Measurements from ENCODE around the gene KISS1. TPM values are rescaled to one million over a fixed set of nuclear protein-coding genes. Genes with fewer than 3 reads are reported as not detected.

The KISS1 gene
- polyA plus RNA-seq, 1 of the 3 experiments (the other 2 are of a cell fraction) = 0.10 TPM

DNA sequence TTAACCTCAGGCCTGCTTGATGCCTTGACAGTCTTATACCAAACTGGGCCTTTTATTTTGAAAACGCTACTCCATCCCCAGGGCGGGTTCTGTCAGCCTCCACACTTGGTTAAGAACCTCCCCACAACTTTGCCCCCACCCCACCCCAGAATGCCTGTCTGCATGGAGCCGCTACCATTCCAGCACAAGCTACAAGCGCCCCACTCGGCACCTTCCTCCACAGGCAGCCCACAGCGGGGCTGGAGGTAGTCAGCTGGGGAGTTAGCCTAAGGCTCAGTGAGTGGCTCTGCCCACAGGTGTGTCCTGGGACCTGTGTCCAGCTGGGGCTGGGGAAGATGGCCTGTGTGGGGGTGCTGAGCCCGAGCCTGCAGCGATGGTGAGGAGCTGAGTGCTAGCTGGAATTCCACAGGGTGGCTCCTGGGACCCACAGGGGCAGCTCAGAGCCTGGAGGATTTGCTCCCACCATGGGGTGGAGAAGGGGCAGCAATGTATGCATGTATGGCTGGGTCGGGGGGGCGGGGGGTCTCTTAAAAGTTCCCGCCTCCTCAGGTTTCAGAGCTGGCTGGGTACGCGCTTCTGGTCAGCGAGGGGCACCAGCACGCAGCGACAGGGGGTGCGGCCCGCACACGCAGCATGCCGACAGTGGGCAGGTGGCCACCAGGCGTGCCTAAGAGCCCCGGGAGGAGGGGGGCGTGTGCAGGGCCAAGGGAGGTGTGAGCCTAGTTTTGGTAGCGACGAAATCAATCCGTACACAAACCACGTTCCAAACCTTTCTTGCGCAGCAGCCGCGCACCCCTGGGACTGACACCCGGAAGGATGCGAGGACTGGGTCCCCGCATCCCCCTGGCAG, 45.4 kb downstream of the KISS1 start (continued):
- TF ChIP-seq, protein P1, sequence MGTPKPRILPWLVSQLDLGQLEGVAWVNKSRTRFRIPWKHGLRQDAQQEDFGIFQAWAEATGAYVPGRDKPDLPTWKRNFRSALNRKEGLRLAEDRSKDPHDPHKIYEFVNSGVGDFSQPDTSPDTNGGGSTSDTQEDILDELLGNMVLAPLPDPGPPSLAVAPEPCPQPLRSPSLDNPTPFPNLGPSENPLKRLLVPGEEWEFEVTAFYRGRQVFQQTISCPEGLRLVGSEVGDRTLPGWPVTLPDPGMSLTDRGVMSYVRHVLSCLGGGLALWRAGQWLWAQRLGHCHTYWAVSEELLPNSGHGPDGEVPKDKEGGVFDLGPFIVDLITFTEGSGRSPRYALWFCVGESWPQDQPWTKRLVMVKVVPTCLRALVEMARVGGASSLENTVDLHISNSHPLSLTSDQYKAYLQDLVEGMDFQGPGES (IDR thresholded peaks at IDR 0.05; ENCODE audit: low read depth, low read length) = no peak
- TF ChIP-seq, protein P2, sequence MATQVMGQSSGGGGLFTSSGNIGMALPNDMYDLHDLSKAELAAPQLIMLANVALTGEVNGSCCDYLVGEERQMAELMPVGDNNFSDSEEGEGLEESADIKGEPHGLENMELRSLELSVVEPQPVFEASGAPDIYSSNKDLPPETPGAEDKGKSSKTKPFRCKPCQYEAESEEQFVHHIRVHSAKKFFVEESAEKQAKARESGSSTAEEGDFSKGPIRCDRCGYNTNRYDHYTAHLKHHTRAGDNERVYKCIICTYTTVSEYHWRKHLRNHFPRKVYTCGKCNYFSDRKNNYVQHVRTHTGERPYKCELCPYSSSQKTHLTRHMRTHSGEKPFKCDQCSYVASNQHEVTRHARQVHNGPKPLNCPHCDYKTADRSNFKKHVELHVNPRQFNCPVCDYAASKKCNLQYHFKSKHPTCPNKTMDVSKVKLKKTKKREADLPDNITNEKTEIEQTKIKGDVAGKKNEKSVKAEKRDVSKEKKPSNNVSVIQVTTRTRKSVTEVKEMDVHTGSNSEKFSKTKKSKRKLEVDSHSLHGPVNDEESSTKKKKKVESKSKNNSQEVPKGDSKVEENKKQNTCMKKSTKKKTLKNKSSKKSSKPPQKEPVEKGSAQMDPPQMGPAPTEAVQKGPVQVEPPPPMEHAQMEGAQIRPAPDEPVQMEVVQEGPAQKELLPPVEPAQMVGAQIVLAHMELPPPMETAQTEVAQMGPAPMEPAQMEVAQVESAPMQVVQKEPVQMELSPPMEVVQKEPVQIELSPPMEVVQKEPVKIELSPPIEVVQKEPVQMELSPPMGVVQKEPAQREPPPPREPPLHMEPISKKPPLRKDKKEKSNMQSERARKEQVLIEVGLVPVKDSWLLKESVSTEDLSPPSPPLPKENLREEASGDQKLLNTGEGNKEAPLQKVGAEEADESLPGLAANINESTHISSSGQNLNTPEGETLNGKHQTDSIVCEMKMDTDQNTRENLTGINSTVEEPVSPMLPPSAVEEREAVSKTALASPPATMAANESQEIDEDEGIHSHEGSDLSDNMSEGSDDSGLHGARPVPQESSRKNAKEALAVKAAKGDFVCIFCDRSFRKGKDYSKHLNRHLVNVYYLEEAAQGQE (IDR thresholded peaks at IDR 0.05; ENCODE audit: low read depth, low read length) = no peak
- TF ChIP-seq YY1 (IDR thresholded peaks at IDR 0.05; ENCODE audit: low read depth) = no peak
- TF ChIP-seq NFIC (IDR thresholded peaks at IDR 0.05; ENCODE audit: borderline replicate concordance) = no peak
- TF ChIP-seq RFX5 (IDR thresholded peaks at IDR 0.05; ENCODE audit: low read length) = no peak
- no peak for TF ChIP-seq SIN3A (IDR thresholded peaks at IDR 0.05; ENCODE audit: borderline replicate concordance, low read depth, low read length)
- no peak for TF ChIP-seq EP300 (IDR thresholded peaks at IDR 0.05; ENCODE audit: borderline replicate concordance in 1 of 2, low read depth in 1 of 2, low read length in 1 of 2)
- no peak for TF ChIP-seq RAD21 (IDR thresholded peaks at IDR 0.05; ENCODE audit: low read length)
- TF ChIP-seq, protein P3, sequence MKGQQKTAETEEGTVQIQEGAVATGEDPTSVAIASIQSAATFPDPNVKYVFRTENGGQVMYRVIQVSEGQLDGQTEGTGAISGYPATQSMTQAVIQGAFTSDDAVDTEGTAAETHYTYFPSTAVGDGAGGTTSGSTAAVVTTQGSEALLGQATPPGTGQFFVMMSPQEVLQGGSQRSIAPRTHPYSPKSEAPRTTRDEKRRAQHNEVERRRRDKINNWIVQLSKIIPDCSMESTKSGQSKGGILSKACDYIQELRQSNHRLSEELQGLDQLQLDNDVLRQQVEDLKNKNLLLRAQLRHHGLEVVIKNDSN (IDR thresholded peaks at IDR 0.05; ENCODE audit: borderline replicate concordance, low read depth) = no peak

DNA sequence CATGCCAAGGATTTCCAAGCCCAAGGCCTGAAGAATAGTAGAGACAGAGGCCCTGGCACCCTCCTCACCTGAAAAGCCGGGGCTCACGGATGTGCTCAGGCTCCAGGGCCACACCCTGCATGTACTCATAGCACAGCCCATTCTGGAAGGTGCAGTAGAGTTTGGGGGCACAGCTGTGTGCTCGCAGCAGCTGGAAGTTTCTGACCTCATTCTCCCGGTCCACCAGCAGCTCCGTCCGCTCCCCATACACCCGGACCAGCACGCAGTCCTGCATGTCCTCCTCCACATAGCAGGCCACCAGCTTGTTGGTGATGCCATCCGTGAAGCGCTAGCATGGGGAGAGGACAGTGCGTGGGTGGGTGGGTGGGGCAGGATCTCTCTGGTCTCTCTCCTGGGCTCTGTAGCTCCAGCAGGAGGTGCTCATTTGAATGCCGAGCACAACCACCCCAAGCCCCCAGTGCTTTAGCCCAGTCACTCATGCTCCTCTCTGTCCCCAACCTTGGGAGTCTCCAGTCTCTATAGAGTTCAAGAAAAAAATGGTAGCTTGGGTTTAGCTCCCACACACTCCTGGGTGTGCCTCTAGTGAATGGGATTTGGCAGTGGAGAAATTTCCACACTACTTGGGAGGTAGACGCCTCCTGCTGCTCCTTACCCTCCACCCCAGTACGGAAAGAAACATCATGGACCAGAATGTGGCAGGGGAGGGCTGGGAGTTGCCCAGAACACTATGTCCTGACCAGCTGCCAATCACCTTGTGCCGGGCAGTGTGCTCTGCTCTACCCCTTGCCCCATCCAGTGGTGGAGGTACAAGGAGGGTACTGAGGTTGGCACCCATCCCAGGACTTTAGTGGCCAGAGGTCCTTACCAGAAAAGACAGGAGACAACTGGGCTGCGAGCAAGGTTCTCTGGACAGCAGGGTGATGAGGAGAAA, 46.4 kb downstream of the KISS1 start:
- H3F3A ChIP-seq (replicated peaks; ENCODE audit: insufficient read depth) = no peaks in the 10 kb centered on the region
- H3K4me2 ChIP-seq = no peak overlapping the region
- no peak overlapping the region for H2AFZ ChIP-seq (ENCODE audit: low read depth)
- no peak overlapping the region for H3K9ac ChIP-seq
- H3K9me2 ChIP-seq = no peaks in the 10 kb centered on the region
- no peak overlapping the region for H3K27ac ChIP-seq (ENCODE audit: low read depth in 2 of 2, low read length in 1 of 2)
- H3K79me2 ChIP-seq (ENCODE audit: insufficient read depth) = no peaks in the 10 kb centered on the region
- TF ChIP-seq JUND (IDR thresholded peaks at IDR 0.05) (no peak), RXRA (IDR thresholded peaks at IDR 0.05; ENCODE audit: borderline replicate concordance, low read depth) (no peak), NFIC (IDR thresholded peaks at IDR 0.05; ENCODE audit: borderline replicate concordance) (no peak), EZH2phosphoT487 (IDR thresholded peaks at IDR 0.05; ENCODE audit: borderline replicate concordance, low read depth) (no peak)
- TF ChIP-seq, protein P4, sequence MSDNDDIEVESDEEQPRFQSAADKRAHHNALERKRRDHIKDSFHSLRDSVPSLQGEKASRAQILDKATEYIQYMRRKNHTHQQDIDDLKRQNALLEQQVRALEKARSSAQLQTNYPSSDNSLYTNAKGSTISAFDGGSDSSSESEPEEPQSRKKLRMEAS (IDR thresholded peaks at IDR 0.05; ENCODE audit: low read depth) = no peak
- no peaks in the 10 kb centered on the region for H3K9me3 ChIP-seq
- POLR2A ChIA-PET = interaction anchor here (2.3 kb wide), 1 partner anchor 20 kb away, joined by 25 read pairs; no protein-coding TSS in a partner anchor
- 96% methylated on average over 13 of the region's 16 CpGs for WGBS (ENCODE audit: low lambda C conversion rate)
- H3K27me3 ChIP-seq (ENCODE audit: insufficient read depth) = no peaks in the 10 kb centered on the region
- H4K20me1 ChIP-seq (ENCODE audit: insufficient read depth) = no peaks in the 10 kb centered on the region
- CTCF ChIA-PET = interaction anchor here (1.2 to 7.2 kb wide), 5 partner anchors 12 to 279 kb away, joined by 3 to 51 read pairs (median 31); no protein-coding TSS in a partner anchor
- no peak for DNase-seq
- H3K4me3 ChIP-seq (ENCODE audit: low read depth in 2 of 2, low read length in 1 of 2) = no peak overlapping the region
- H3K4me1 ChIP-seq (ENCODE audit: control insufficient read depth in 1 of 2, insufficient read depth in 2 of 2, low read depth in 1 of 2, low read length in 1 of 2) = peaks cover 3 to 19% of the 10 kb centered on the region in 2 experiments; a peak in 1 of 4 replicates
- H3K36me3 ChIP-seq (replicated peaks in 1 of 2; ENCODE audit: control insufficient read depth in 1 of 2, insufficient read depth in 2 of 2, low read length in 1 of 2) = peaks cover 0 to 4% of the 10 kb centered on the region in 2 experiments

All from SK-N-SH (cell line).